SK-N-SH treated with all-trans-retinoic acid at 6 μM for 48 hours (cell line): Measurements from ENCODE around the gene GRIK1.

ENCODE experiments used
- BACH2 ChIP-seq: fragments of 250-450 bp; sonication (Bioruptor Pico); IDR thresholded peaks from 2 replicates; pipeline ENCODE4 v1.9.0; 2021; ENCODE audit warnings: mild to moderate bottlenecking, borderline replicate concordance
- GLIS3 ChIP-seq: fragments of 250-450 bp; sonication (Bioruptor Pico); IDR thresholded peaks from 2 replicates; pipeline ENCODE4 v1.5.0; 2020; ENCODE audit warnings: mild to moderate bottlenecking, moderate library complexity
- ZFP3 ChIP-seq: fragments of 250-450 bp; sonication (Bioruptor Pico); IDR thresholded peaks from 2 replicates; pipeline ENCODE4 v1.5.0; 2020; ENCODE audit warnings: mild to moderate bottlenecking, moderate library complexity
- ZNF70 ChIP-seq: fragments of 450-650 bp; formaldehyde crosslinking; IDR thresholded peaks from 2 replicates; pipeline ENCODE4 v1.5.0; 2020; ENCODE audit warnings: mild to moderate bottlenecking, moderate library complexity

GRCh38 chr21:29873908-29874307, 65.9 kb downstream of the GRIK1 start:
- no peak for TF ChIP-seq BACH2 (CRISPR knock-in tag)
- no peak for TF ChIP-seq ZFP3 (CRISPR knock-in tag)
- no peak for TF ChIP-seq ZNF70 (CRISPR knock-in tag)
- no peak for TF ChIP-seq GLIS3
